ENCODE data around the gene TRPM2. TPM values are rescaled to one million over a fixed set of nuclear protein-coding genes. Genes with fewer than 3 reads are reported as not detected.
"Not testable (repeated sequence)": the region's sequence is repeated elsewhere in the genome, so short reads cannot be mapped to it uniquely, and the experiment has no call there.

Gene TRPM2
- total RNA-seq, 4 donors from 2014 or later = 0.15 to 0.52 (median 0.44) TPM

GRCh38 chr21:44356636-44357035 is 3.2 kb downstream of the TRPM2 start:
- DNase-seq (no peak), ATAC-seq (no peak)
- Histone ChIP-seq H3K27me3 (peaks cover 7 to 25% (median 15%) of the 10 kb centered on the region in 3 donors), H3K4me1 (no peaks in the 10 kb centered on the region), H3K27ac (no peak overlapping the region), H3K9me3 (no peaks in the 10 kb centered on the region), H3K36me3 (no peaks in the 10 kb centered on the region), H3K4me3 (no peak overlapping the region)
- in situ Hi-C loops (cut with MboI; ENCODE audit: low sequenced_read_pairs in 4 of 4) (no loop called here), intact Hi-C loops (cut with DNase I; ENCODE audit: low total_unique reads) (no loop called here)
- TF ChIP-seq CTCF (IDR thresholded peaks at IDR 0.05 in 4 of 5, conservative IDR thresholded peaks at IDR 0.05 in 1 of 5) = no peak
- no peak for TF ChIP-seq POLR2A (IDR thresholded peaks at IDR 0.05)

- H3K27ac ChIP-seq = no peak overlapping the region
- H3K9me3 ChIP-seq = no peaks in the 10 kb centered on the region
- H3K4me1 ChIP-seq = no peaks in the 10 kb centered on the region
- peaks cover 7 to 20% (median 9%) of the 10 kb centered on the region in 3 donors for H3K27me3 ChIP-seq
- DNase-seq = no peak
- H3K4me3 ChIP-seq = no peak overlapping the region
- in situ Hi-C loops (cut with MboI; ENCODE audit: low sequenced_read_pairs in 4 of 4) (no loop called here), intact Hi-C loops (cut with DNase I; ENCODE audit: low total_unique reads) (no loop called here)
- no peaks in the 10 kb centered on the region for H3K36me3 ChIP-seq
- ATAC-seq = no peak
- no peak for TF ChIP-seq CTCF (IDR thresholded peaks at IDR 0.05 in 4 of 5, conservative IDR thresholded peaks at IDR 0.05 in 1 of 5)
- TF ChIP-seq POLR2A (IDR thresholded peaks at IDR 0.05) = no peak
These were observed 3.8 kb downstream of the TRPM2 start for GRCh38 chr21:44357064-44357837.

- Histone ChIP-seq H3K36me3 (no peaks in the 10 kb centered on the region), H3K27me3 (peaks cover 3 to 17% (median 9%) of the 10 kb centered on the region in 3 donors), H3K4me3 (no peak overlapping the region), H3K9me3 (no peaks in the 10 kb centered on the region), H3K27ac (no peak overlapping the region), H3K4me1 (no peaks in the 10 kb centered on the region)
- DNase-seq (no peak), ATAC-seq (no peak)
- TF ChIP-seq CTCF (IDR thresholded peaks at IDR 0.05 in 4 of 5, conservative IDR thresholded peaks at IDR 0.05 in 1 of 5) = no peak
- TF ChIP-seq POLR2A (IDR thresholded peaks at IDR 0.05) = no peak
- in situ Hi-C loops (cut with MboI; ENCODE audit: low sequenced_read_pairs in 4 of 4) = no loop called here
- intact Hi-C loops (cut with DNase I; ENCODE audit: low total_unique reads) = no loop called here
These were observed 6.0 kb downstream of the TRPM2 start for GRCh38 chr21:44359396-44359795.

- H3K36me3 ChIP-seq = no peaks in the 10 kb centered on the region
- no peaks in the 10 kb centered on the region for H3K9me3 ChIP-seq
- H3K4me1 ChIP-seq = no peaks in the 10 kb centered on the region
- DNase-seq (no peak), ATAC-seq (no peak)
- intact Hi-C loops (cut with DNase I; ENCODE audit: low total_unique reads) = no loop called here
- H3K27me3 ChIP-seq = peaks cover 3 to 17% (median 9%) of the 10 kb centered on the region in 3 donors
- in situ Hi-C loops (cut with MboI; ENCODE audit: low sequenced_read_pairs in 4 of 4) = no loop called here
- no peak overlapping the region for H3K4me3 ChIP-seq
- H3K27ac ChIP-seq = no peak overlapping the region
- TF ChIP-seq CTCF (IDR thresholded peaks at IDR 0.05 in 4 of 5, conservative IDR thresholded peaks at IDR 0.05 in 1 of 5) (no peak), POLR2A (IDR thresholded peaks at IDR 0.05) (no peak)
These were observed 6.7 kb downstream of the TRPM2 start for GRCh38 chr21:44360159-44360558.

GRCh38 chr21:44361903-44362302 is 8.5 kb downstream of the TRPM2 start:
- DNase-seq; in situ Hi-C loops (cut with MboI; ENCODE audit: low sequenced_read_pairs in 4 of 4); ATAC-seq; H3K27ac ChIP-seq; H3K4me3 ChIP-seq; H3K36me3 ChIP-seq; H3K9me3 ChIP-seq; H3K4me1 ChIP-seq; intact Hi-C loops (cut with DNase I; ENCODE audit: low total_unique reads): not testable (repeated sequence)
- peaks cover 0 to 17% (median 8%) of the 10 kb centered on the region in 3 donors for H3K27me3 ChIP-seq
